Endothelial cell of umbilical vein (primary cell): ENCODE results near the gene TYSND1. TPM values are rescaled to one million over a fixed set of nuclear protein-coding genes. Genes with fewer than 3 reads are reported as not detected.

Source experiments
- BruUV-seq: library from RNA; stranded (reverse); fragments of 400-500 nt; replicated peaks from 2 replicates; lab custom pipeline; 2021; lab: Mats Ljungman, UMichigan
- CTCF ChIA-PET: fragments of 300-600, 350-600 bp; sonication (Branson Sonifier 250); formaldehyde crosslinking; loops from one replicate; lab custom pipeline; 2021; ENCODE audit warnings: antibody characterized with exemption, inconsistent platforms; lab: Charles Lee
- POLR2A ChIA-PET: fragments of 300-600, 350-600 bp; sonication (Branson Sonifier 250); formaldehyde crosslinking; loops from one replicate; lab custom pipeline; 2021; ENCODE audit warnings: antibody characterized with exemption, inconsistent platforms; lab: Charles Lee
- DNase-seq: peaks from one replicate; pipeline ENCODE4 v3.0.0-alpha.2; 2011; ENCODE audit warnings: low read depth, low spot score
- FAIRE-seq: peaks from 2 replicates; lab custom pipeline; 2011; peaks lifted over from hg19 to GRCh38; lab: Jason Lieb, UNC
- H2AFZ ChIP-seq: 2 replicates; pipeline ENCODE4 v1.6.0; 2012; ENCODE audit warnings: low read depth, low read length, control low read depth, inconsistent platforms
- H3K27ac ChIP-seq: 2 replicates; pipeline ENCODE4 v1.5.1; 2011; ENCODE audit warnings: low read depth, mild to moderate bottlenecking, control low read depth, low read length, moderate library complexity; ENCODE audit not compliant: insufficient read depth
- H3K27me3 ChIP-seq, 2 experiments: 2 replicates each; pipeline versions ENCODE4 v1.6.0 to v1.6.1; 2011; ENCODE audit warnings: low read length in 2 of 2, mixed read lengths in 1 of 2; ENCODE audit not compliant: control insufficient read depth in 2 of 2, insufficient read depth in 2 of 2
- H3K36me3 ChIP-seq, 2 experiments: 2 replicates in 1 of 2; 3 replicates in 1 of 2; pipeline ENCODE4 v1.5.1; 2011; ENCODE audit warnings: low read length in 2 of 2, mild to moderate bottlenecking in 1 of 2, moderate library complexity in 1 of 2; ENCODE audit not compliant: control insufficient read depth in 2 of 2, insufficient read depth in 2 of 2; ENCODE audit errors: extremely low read depth in 1 of 2
- H3K4me1 ChIP-seq: 3 replicates; pipeline ENCODE4 v1.5.1; 2011; ENCODE audit warnings: mild to moderate bottlenecking, low read length; ENCODE audit not compliant: control insufficient read depth, insufficient read depth; ENCODE audit errors: extremely low read depth
- H3K4me2 ChIP-seq: 2 replicates; pipeline ENCODE4 v1.6.1; 2011; ENCODE audit warnings: low read length, control low read depth, mixed read lengths; ENCODE audit not compliant: insufficient read depth
- H3K4me3 ChIP-seq, 3 experiments: fragments of 200-600 bp in 1 of 3; sonication (generic), shearing (Covaris generic) in 1 of 3; replicated peaks in 1 of 3; 2 replicates each; pipeline ENCODE4 v1.5.1; 2011 to 2016; ENCODE audit warnings: control low read depth in 3 of 3, low read length in 3 of 3, mild to moderate bottlenecking in 2 of 3, inconsistent platforms in 1 of 3, low read depth in 1 of 3, moderate library complexity in 1 of 3; ENCODE audit not compliant: insufficient read depth in 1 of 3
- H3K79me2 ChIP-seq: 2 replicates; pipeline ENCODE4 v1.6.0; 2012; ENCODE audit warnings: low read length, inconsistent platforms; ENCODE audit not compliant: control insufficient read depth, insufficient read depth
- H3K9ac ChIP-seq: replicated peaks from 2 replicates; pipeline ENCODE3; 2011; ENCODE audit warnings: low read length, control low read depth; ENCODE audit not compliant: insufficient read depth; ENCODE audit errors: extremely low read depth
- H3K9me1 ChIP-seq: replicated peaks from 3 replicates; pipeline ENCODE4 v1.6.0; 2011; ENCODE audit warnings: mild to moderate bottlenecking, low read length; ENCODE audit not compliant: control insufficient read depth, insufficient read depth; ENCODE audit errors: extremely low read depth
- H3K9me3 ChIP-seq: replicated peaks from 2 replicates; pipeline ENCODE4 v1.5.1; 2012; ENCODE audit warnings: low read length, inconsistent platforms; ENCODE audit not compliant: control insufficient read depth, insufficient read depth
- H4K20me1 ChIP-seq: replicated peaks from 2 replicates; pipeline ENCODE3; 2011; ENCODE audit warnings: mild to moderate bottlenecking, low read length; ENCODE audit not compliant: control insufficient read depth, insufficient read depth; ENCODE audit errors: extremely low read depth
- EZH2 ChIP-seq: IDR thresholded peaks from 2 replicates; pipeline ENCODE4 v1.6.1; 2012; ENCODE audit warnings: borderline replicate concordance, low read depth, mild to moderate bottlenecking, moderate library complexity, low read length, inconsistent platforms; ENCODE audit not compliant: severe bottlenecking
- FOS ChIP-seq: IDR thresholded peaks from 2 replicates; pipeline ENCODE4 v1.6.1; 2011; ENCODE audit warnings: mild to moderate bottlenecking, low read length, moderate library complexity, borderline replicate concordance; ENCODE audit not compliant: insufficient read depth
- GATA2 ChIP-seq: IDR thresholded peaks from 2 replicates; pipeline ENCODE4 v1.7.0; 2011; ENCODE audit warnings: low read depth, mild to moderate bottlenecking, moderate library complexity, mixed read lengths, low read length; ENCODE audit not compliant: insufficient read length, insufficient read depth
- JUN ChIP-seq: IDR thresholded peaks from 2 replicates; pipeline ENCODE4 v1.6.1; 2011; ENCODE audit warnings: borderline replicate concordance, low read depth; ENCODE audit not compliant: insufficient read length, insufficient read depth
- MYC ChIP-seq: IDR thresholded peaks from one replicate; pipeline ENCODE4 v1.6.1; 2011; ENCODE audit warnings: mild to moderate bottlenecking, low read depth, low read length
- POLR2A ChIP-seq: IDR thresholded peaks from 2 replicates; pipeline ENCODE4 v1.6.1; 2012; ENCODE audit warnings: low read depth, mild to moderate bottlenecking, control low read depth, low read length
- POLR2AphosphoS5 ChIP-seq: IDR thresholded peaks from 2 replicates; pipeline ENCODE4 v1.6.1; 2012; ENCODE audit warnings: low read depth, mild to moderate bottlenecking, control low read depth, low read length, moderate library complexity; ENCODE audit not compliant: insufficient read depth
- dilution Hi-C: fragments of 300-500 bp; cut with MboI; formaldehyde crosslinking; loops from one replicate; pipeline ENCODE4 v1.15.0; 2019; ENCODE audit warnings: low sequenced_read_pairs; ENCODE audit not compliant: extremely low pct_ligation_motif_present
- intact Hi-C: fragments of 100-400 bp; cut with micrococcal nuclease; formaldehyde crosslinking; loops from one replicate; pipeline ENCODE4 v1.10.0; 2022
- polyA plus RNA-seq, 4 experiments: library from polyadenylated mRNA; depleted of rRNA in 3 of 4; stranded (reverse) in 3 of 4; unstranded in 1 of 4; fragments of >200 nt; gene quantifications; 2 replicates each; pipeline versions ENCODE4 v1.2.1 to v1.2.3, GENCODE V29; 2011 to 2012; ENCODE audit warnings: missing spikeins in 1 of 4
- total RNA-seq: library from RNA; stranded (reverse); gene quantifications from 2 replicates; pipeline ENCODE4 v1.2.3, GENCODE V29; 2021
- TF ChIP-seq, protein P1 (sequence below), 2 donors: IDR thresholded peaks; 1 replicate in 1 of 2; 2 replicates in 1 of 2; pipeline ENCODE4 v1.5.1; 2011; ENCODE audit warnings: low read length in 2 of 2, mild to moderate bottlenecking in 2 of 2, moderate library complexity in 2 of 2, control low read depth in 1 of 2, inconsistent platforms in 1 of 2, low read depth in 1 of 2; ENCODE audit not compliant: insufficient read depth in 1 of 2; ENCODE audit errors: extremely low read depth in 1 of 2
- TF ChIP-seq, protein P2 (sequence below): IDR thresholded peaks from 2 replicates; pipeline ENCODE4 v1.6.1; 2011; ENCODE audit not compliant: insufficient read depth, insufficient read length

TYSND1 gene
- total and polyA plus RNA-seq, 2 donors (not counting 3 experiments of a cell fraction or from before 2014, with no cell fraction given), result 5.1 to 7.8 TPM

DNA sequence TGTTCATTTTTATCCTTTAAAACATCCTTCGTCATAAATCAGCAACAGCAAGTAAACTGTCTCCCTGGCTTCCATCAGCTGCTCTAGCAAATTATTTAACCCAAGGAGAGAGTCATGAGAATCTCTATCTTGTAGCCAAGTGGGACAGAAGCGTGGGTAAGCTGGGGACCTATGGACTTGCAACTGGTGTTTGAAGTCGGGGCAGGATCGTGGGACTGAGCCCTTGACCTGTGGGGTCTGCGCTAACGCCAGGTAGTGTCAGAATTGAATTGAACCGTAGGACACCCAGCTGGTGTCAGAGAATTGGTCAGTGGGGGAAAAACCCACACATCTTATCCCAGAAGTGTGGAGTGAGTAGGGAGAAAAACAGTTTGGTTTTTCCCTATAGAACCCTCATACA, 27.3 kb downstream of the TYSND1 start:
- BruUV-seq, result no TSS peak
- intact Hi-C loops (no loop called here), dilution Hi-C loops (no loop called here)
- Histone ChIP-seq H3K4me1 (peaks cover 6% of the 10 kb centered on the region), H3K79me2 (no peaks in the 10 kb centered on the region), H3K9me1 (no peaks in the 10 kb centered on the region), H4K20me1 (no peaks in the 10 kb centered on the region), H3K27me3 (no peaks in the 10 kb centered on the region), H3K9ac (no peak overlapping the region), H2AFZ (no peak overlapping the region), H3K9me3 (no peaks in the 10 kb centered on the region), H3K4me3 (no peak overlapping the region), H3K4me2 (no peak overlapping the region), H3K27ac (no peak overlapping the region), H3K36me3 (peaks cover 0 to 3% of the 10 kb centered on the region in 2 experiments)
- ChIA-PET CTCF (no interaction called here), POLR2A (no interaction called here)
- no peak for FAIRE-seq
- DNase-seq, result no peak
- TF ChIP-seq GATA2 (no peak), EZH2 (no peak), MYC (no peak), FOS (no peak)

DNA sequence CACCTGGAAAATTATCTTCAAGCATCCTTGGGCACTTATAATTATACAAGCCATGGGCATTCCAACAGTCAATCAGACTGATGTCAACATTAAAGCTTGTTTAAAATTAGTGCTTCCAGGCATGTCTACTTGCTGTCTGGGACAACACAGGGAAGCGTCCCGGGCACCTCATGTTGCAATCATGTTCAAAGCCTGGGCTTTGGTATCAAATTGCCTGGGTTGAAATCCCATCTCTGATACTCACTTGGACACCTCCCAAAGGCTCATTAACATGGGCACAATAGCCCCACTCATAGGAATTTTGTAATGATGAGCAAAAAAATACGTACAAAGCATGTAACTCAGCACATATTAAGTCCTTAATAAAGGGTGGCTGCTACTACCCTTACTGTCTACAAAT, 28.3 kb downstream of the TYSND1 start:
- Histone ChIP-seq H3K4me2 (no peak overlapping the region), H3K4me1 (peaks cover 6% of the 10 kb centered on the region), H3K79me2 (no peaks in the 10 kb centered on the region), H3K4me3 (no peak overlapping the region), H2AFZ (no peak overlapping the region), H3K27ac (no peak overlapping the region), H3K36me3 (peaks cover 3% of the 10 kb centered on the region in 2 experiments), H3K9me1 (no peaks in the 10 kb centered on the region), H4K20me1 (no peaks in the 10 kb centered on the region), H3K9me3 (no peaks in the 10 kb centered on the region), H3K27me3 (no peaks in the 10 kb centered on the region), H3K9ac (no peak overlapping the region)
- BruUV-seq, result no TSS peak
- TF ChIP-seq, protein P1, sequence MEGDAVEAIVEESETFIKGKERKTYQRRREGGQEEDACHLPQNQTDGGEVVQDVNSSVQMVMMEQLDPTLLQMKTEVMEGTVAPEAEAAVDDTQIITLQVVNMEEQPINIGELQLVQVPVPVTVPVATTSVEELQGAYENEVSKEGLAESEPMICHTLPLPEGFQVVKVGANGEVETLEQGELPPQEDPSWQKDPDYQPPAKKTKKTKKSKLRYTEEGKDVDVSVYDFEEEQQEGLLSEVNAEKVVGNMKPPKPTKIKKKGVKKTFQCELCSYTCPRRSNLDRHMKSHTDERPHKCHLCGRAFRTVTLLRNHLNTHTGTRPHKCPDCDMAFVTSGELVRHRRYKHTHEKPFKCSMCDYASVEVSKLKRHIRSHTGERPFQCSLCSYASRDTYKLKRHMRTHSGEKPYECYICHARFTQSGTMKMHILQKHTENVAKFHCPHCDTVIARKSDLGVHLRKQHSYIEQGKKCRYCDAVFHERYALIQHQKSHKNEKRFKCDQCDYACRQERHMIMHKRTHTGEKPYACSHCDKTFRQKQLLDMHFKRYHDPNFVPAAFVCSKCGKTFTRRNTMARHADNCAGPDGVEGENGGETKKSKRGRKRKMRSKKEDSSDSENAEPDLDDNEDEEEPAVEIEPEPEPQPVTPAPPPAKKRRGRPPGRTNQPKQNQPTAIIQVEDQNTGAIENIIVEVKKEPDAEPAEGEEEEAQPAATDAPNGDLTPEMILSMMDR (IDR thresholded peaks at IDR 0.05; ENCODE audit: extremely low read depth in 1 of 2, insufficient read depth in 1 of 2, low read depth in 1 of 2, low read length in 2 of 2), result no peak
- TF ChIP-seq, protein P2, sequence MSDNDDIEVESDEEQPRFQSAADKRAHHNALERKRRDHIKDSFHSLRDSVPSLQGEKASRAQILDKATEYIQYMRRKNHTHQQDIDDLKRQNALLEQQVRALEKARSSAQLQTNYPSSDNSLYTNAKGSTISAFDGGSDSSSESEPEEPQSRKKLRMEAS, result no peak
- no peak for TF ChIP-seq MYC
- no peak for TF ChIP-seq POLR2A
- TF ChIP-seq FOS, result no peak
- TF ChIP-seq POLR2AphosphoS5, result no peak
- no peak for TF ChIP-seq EZH2
- TF ChIP-seq JUN, result no peak
- dilution Hi-C loops, result no loop called here
- POLR2A ChIA-PET, result interaction anchor here (0.6 kb wide), 1 partner anchor 21 kb away, joined by 7 read pairs; no protein-coding TSS in a partner anchor
- intact Hi-C loops, result no loop called here
- DNase-seq (no peak), FAIRE-seq (no peak)
- CTCF ChIA-PET, result interaction anchor here (1.2 to 4.8 kb wide), 4 partner anchors 21 to 332 kb away, joined by 3 to 95 read pairs (median 4); partner anchors contain the start of gene TYSND1
